DMS153 treated with DMSO at 0.1 percent for 48 hours (cell line): ENCODE measurements around the gene RMP24.

ENCODE experiments used
- DNase-seq: peaks from one replicate; lab custom pipeline; 2025; ENCODE audit not compliant: unreplicated experiment; lab: John Stamatoyannopoulos, UW

RMP24 gene

DNA sequence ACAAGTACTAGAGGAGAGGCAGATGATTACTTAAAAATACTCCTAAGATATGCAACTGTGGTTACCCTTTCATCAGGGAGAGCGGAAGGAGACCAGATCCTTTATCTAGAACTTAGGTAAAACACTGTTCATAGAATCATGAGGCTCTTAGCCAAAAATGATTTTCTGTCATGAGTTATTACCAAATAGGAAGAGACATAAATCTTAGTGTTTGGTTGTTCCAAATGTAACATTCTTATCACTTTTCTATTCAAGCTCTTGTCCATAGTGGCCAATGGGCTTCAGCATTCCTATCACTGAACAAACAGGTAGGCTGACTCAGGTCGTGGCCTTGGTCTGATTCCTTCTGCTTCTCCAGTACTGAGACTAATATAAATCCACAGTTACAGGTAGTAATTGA lies 56.4 kb downstream of the RMP24 start:
- no peak for DNase-seq
